AG10803 (cell line): ENCODE results near the gene GRIN2A.

ENCODE experiments used
- DNase-seq: peaks from one replicate; pipeline ENCODE4 v3.0.0; 2010; ENCODE audit warnings: low read depth
- H3K4me3 ChIP-seq: 2 replicates; pipeline ENCODE4 v1.5.1; 2011; ENCODE audit warnings: mild to moderate bottlenecking, low read length, control low read depth
- CTCF ChIP-seq: conservative IDR thresholded peaks from 2 replicates; pipeline ENCODE4 v1.5.1; 2011; ENCODE audit warnings: mild to moderate bottlenecking, low read length, control low read depth, inconsistent platforms

GRIN2A gene

GRCh38 chr16:9739301-9739700, 442.9 kb downstream of the GRIN2A start:
- no peak for DNase-seq
- no peak for TF ChIP-seq CTCF

GRCh38 chr16:9738690-9739089, 443.5 kb downstream of the GRIN2A start:
- no peak for DNase-seq
- no peak overlapping the region for H3K4me3 ChIP-seq
- no peak for TF ChIP-seq CTCF

More at GRCh38 chr16:9739301-9739700, 442.9 kb downstream of the GRIN2A start:
- no peak overlapping the region for H3K4me3 ChIP-seq

GRCh38 chr16:9736547-9736946, 445.7 kb downstream of the GRIN2A start:
- no peak for TF ChIP-seq CTCF
- DNase-seq = no peak
- H3K4me3 ChIP-seq = no peak overlapping the region

- DNase-seq = no peak
- no peak overlapping the region for H3K4me3 ChIP-seq
- TF ChIP-seq CTCF = no peak
These were observed 459.1 kb downstream of the GRIN2A start for GRCh38 chr16:9723136-9723535.

GRCh38 chr16:9713907-9714306, 468.3 kb downstream of the GRIN2A start:
- DNase-seq = no peak
- TF ChIP-seq CTCF = no peak
- H3K4me3 ChIP-seq = no peak overlapping the region

GRCh38 chr16:9713156-9713555, 469.1 kb downstream of the GRIN2A start:
- DNase-seq = no peak
- H3K4me3 ChIP-seq = no peak overlapping the region
- no peak for TF ChIP-seq CTCF

GRCh38 chr16:9708972-9709620, 473.1 kb downstream of the GRIN2A start:
- TF ChIP-seq CTCF = no peak

More at GRCh38 chr16:9708972-9709620, 473.1 kb downstream of the GRIN2A start:
- no peak for DNase-seq
- no peak overlapping the region for H3K4me3 ChIP-seq
